Skeletal muscle tissue (tissue), 4 donors: Measurements from ENCODE around the gene BMERB1. TPM values are rescaled to one million over a fixed set of nuclear protein-coding genes. Genes with fewer than 3 reads are reported as not detected.

Experiments
- H3K27ac ChIP-seq: one replicate; pipeline ENCODE4 v1.7.0; 2013; ENCODE audit warnings: mild to moderate bottlenecking, low read depth, low read length, inconsistent platforms
- H3K27me3 ChIP-seq, 3 donors: one replicate each; pipeline ENCODE4 v1.7.0; 2013; ENCODE audit warnings: low read length in 3 of 3; ENCODE audit not compliant: control insufficient read depth in 3 of 3, insufficient read depth in 3 of 3
- H3K36me3 ChIP-seq, 3 donors: one replicate each; pipeline ENCODE4 v1.7.0; 2013; ENCODE audit warnings: low read length in 3 of 3; ENCODE audit not compliant: control insufficient read depth in 3 of 3, insufficient read depth in 3 of 3
- H3K4me1 ChIP-seq, 3 donors: one replicate each; pipeline ENCODE4 v1.7.0; 2013; ENCODE audit warnings: low read length in 3 of 3, mild to moderate bottlenecking in 3 of 3; ENCODE audit not compliant: control insufficient read depth in 3 of 3, insufficient read depth in 3 of 3
- H3K4me3 ChIP-seq, 3 donors: one replicate each; pipeline ENCODE4 v1.7.0; 2013; ENCODE audit warnings: low read length in 3 of 3
- H3K9ac ChIP-seq, 3 donors: one replicate each; pipeline ENCODE4 v1.7.0; 2013; ENCODE audit warnings: low read length in 3 of 3, mild to moderate bottlenecking in 3 of 3, moderate library complexity in 2 of 3, low read depth in 1 of 3
- H3K9me3 ChIP-seq, 3 donors: one replicate each; pipeline ENCODE4 v1.7.0; 2013; ENCODE audit warnings: low read length in 3 of 3; ENCODE audit not compliant: control insufficient read depth in 3 of 3
- total RNA-seq: library from RNA; depleted of rRNA; stranded (reverse); fragments of >200 nt; gene quantifications from one replicate; pipeline ENCODE4 v1.2.3, GENCODE V29; 2014
- donor health status: Osteomylitis.

Gene BMERB1
- total RNA-seq, 1 donor from 2014 or later = 7.8 TPM

DNA sequence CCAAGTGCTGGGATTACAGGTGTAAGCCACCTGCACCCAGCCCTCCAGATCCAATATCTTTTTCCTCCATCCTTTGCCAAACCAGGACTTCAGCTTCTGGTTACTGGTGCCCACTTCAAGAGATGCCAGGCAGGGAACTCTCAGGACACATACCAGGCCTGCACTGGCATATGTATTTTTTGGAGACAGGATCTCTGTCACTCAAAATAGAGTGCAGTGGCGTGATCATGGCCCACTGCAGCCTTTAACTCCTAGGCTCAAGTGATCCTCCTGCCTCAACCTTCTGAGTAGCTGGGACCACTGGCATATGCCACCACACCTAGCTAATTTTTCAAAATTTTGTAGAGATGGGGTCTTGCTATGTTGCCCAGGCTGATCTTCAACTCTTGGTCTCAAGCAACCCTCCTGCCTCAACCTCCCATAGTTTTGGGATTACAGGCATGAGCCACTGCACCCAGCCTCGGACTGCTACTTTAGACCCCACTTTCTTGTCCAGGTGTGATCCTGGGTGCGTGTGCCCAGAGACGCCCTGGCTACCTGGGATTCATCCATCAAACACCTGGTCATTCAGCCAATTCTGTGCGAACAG, 55.8 kb downstream of the BMERB1 start:
- H3K9me3 ChIP-seq = no peaks in the 10 kb centered on the region
- no peak overlapping the region for H3K4me3 ChIP-seq
- no peaks in the 10 kb centered on the region for H3K27me3 ChIP-seq
- peaks cover 12 to 25% (median 14%) of the 10 kb centered on the region in 3 donors for H3K4me1 ChIP-seq
- H3K9ac ChIP-seq = no peak overlapping the region
- H3K27ac ChIP-seq = peak overlapping the region; percentile 6
- no peaks in the 10 kb centered on the region for H3K36me3 ChIP-seq

DNA sequence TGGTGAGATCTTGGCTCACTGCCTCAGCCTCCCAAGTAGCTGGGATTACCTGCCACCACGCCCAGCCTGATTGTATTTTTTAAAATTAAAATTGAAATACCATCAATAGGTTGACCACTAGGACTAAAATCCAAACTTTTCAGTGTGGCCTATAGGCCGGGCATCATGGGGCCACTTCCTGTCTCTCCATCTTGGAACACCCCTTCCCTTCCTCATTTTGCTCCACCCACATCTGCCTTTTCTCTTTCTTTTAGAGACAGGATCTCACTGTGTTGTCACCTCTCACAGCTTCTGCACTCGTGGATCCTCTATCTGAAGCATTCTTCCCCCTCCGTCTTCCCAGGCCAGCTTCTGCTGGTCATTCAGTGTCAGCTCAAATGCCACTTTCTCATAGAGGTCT, 57.0 kb downstream of the BMERB1 start:
- H3K4me1 ChIP-seq = peaks cover 12 to 25% (median 14%) of the 10 kb centered on the region in 3 donors
- H3K36me3 ChIP-seq = no peaks in the 10 kb centered on the region
- H3K27me3 ChIP-seq = no peaks in the 10 kb centered on the region
- H3K4me3 ChIP-seq = no peak overlapping the region
- no peaks in the 10 kb centered on the region for H3K9me3 ChIP-seq
- H3K9ac ChIP-seq = no peak overlapping the region
- H3K27ac ChIP-seq = no peak overlapping the region

DNA sequence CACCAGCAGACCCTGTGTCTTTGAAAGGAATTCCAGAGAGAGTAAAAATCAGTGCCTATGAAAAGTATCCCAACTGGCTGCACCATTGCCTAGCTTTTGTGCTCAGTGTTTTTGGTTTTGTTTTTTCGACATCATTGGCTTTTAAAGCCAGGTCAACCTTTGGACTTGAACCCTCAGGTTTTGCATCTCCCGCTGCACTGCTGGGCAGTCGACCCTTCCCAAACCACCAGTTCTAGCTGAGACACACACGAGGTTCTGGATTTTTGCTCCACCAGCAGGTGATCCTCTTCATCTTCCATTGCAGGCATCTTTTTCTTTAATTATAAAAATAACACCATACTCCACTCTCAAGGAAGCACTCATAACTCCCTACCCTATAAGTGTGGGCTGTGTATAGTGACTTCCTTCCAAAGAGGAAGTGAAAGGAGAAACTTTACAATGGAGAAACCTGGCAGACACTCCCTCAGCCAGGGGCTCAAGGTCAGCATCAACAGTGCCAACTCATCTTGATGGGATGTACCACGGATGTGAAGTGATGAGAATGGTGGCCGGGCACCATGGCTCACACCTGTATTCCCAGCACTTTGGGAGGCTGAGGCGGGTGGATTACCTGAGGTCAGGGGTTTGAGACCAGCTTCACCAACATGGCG, 57.8 kb downstream of the BMERB1 start:
- Histone ChIP-seq H3K4me1 (peaks cover 12 to 25% (median 14%) of the 10 kb centered on the region in 3 donors), H3K9ac (no peak overlapping the region), H3K27ac (no peak overlapping the region), H3K4me3 (no peak overlapping the region), H3K9me3 (no peaks in the 10 kb centered on the region), H3K36me3 (no peaks in the 10 kb centered on the region), H3K27me3 (no peaks in the 10 kb centered on the region)

DNA sequence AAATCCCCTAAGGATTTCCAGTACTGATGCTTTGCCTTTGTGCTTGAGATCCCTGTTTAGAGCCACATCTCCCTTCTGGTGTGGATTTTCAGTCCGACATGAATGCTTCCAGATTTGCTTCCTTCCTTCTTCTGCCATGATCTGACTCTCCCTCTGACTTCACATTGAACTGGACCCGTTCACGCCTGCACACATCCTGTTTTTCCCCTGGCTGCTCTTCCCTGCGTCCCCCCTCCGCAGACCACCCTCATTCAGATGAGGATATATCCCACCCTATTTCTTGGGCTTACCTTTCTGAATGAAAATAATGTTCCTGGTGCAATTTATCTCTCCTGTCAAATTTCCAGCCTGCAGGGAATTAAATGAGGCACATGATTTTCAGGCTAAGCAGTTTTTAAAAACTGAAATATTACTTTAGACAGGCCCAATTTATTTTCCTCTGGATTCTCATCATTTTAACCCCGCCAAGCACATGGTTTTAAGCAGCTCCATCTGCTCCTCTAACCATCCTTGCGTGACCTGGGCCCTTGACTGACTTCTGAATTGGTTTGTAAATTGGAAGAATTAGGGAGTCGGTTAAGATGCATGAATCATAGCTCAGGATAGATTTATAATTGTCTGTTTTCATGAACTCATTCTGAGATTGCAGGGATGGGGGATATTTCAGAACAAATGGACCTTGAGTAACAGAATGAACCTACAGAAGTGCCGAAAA, 59.2 kb downstream of the BMERB1 start:
- Histone ChIP-seq H3K27ac (peak overlapping the region; percentile 6), H3K9ac (no peak overlapping the region)

DNA sequence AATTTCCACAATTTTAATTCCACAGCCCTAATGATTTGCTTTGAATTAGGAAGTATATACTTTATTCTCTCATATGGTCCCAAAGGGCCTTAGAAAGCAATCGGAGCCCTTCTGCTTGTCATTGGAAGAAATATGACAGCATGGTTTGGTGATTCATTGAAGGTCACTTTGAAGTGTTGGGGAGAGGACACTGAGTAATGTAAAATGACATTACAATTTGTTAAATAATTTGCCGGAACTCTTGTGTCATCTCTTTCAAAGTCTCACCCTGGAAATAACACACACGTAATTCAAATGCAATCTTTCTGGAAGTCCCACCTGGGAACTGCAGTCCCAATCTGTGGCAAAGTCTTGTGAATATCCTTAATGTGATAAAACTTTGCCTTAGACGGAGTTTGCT, 59.8 kb downstream of the BMERB1 start:
- H3K4me3 ChIP-seq = no peak overlapping the region
- H3K36me3 ChIP-seq = no peaks in the 10 kb centered on the region
- peaks cover 7 to 24% (median 10%) of the 10 kb centered on the region in 3 donors for H3K4me1 ChIP-seq
- H3K27ac ChIP-seq = peak overlapping the region; percentile 6
- no peaks in the 10 kb centered on the region for H3K27me3 ChIP-seq
- no peaks in the 10 kb centered on the region for H3K9me3 ChIP-seq
- no peak overlapping the region for H3K9ac ChIP-seq

More for the DNA sequence above, 59.2 kb downstream of the BMERB1 start:
- H3K27me3 ChIP-seq = no peaks in the 10 kb centered on the region
- no peaks in the 10 kb centered on the region for H3K36me3 ChIP-seq
- H3K4me3 ChIP-seq = no peak overlapping the region
- no peaks in the 10 kb centered on the region for H3K9me3 ChIP-seq
- peaks cover 12 to 26% (median 14%) of the 10 kb centered on the region in 3 donors for H3K4me1 ChIP-seq

DNA sequence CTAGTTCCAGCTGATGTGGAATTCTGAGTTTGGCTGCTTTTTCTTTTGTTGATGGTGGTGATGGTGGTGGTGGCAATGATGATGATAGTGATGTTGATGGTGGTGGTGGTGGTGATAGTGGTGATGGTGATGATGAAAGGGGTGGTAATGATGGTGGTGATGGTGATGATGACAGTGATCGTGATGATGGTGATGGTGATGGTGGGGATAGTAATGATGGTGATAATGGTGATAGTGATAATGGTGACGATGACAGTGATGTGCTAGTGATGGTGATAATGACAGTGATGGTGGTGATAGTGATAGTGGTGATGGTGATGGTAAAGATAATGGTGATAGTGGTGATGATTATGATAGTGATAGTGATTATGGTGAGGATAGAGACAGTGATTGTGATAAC, 61.5 kb downstream of the BMERB1 start:
- Histone ChIP-seq H3K4me1 (peaks cover 0 to 9% (median 2%) of the 10 kb centered on the region in 3 donors), H3K4me3 (no peak overlapping the region), H3K36me3 (no peaks in the 10 kb centered on the region), H3K9ac (no peak overlapping the region), H3K9me3 (no peaks in the 10 kb centered on the region), H3K27me3 (no peaks in the 10 kb centered on the region), H3K27ac (no peak overlapping the region)

DNA sequence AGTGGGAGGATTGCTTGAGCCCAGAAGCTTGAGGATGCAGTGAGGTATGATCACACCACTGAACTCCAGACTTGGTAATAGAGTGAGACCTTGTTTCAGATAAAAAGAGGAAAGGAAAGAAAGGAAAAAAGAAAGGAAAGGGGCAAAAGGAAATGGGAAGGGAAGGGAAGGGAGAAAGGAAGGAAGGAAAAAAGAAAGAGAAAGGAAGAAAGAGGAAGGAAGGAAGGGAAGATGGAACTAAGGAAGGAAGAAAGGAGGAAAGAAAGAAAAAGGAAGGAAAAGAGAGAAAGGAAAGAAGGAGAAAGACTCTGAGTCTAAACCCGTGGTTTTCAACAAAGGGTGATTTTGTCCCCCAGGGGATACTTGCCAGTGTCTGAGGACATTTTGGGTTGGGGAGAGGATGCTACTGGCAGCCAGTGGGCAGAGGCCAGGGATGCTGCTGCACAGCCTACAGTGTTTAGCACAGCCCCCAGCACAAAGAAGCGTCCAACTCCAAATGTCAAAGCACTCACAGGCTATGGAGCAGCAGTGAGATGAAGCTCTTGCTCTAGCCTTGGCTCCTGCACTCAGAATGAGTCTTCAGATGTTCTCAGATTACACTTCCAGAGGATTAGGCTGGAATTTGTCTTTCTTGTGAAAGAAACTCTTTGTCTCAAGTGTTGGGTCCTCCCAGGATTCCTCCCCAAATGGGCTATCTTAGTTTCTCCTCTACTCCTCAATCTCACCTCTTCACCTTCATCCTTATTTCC, 64.2 kb downstream of the BMERB1 start:
- no peak overlapping the region for H3K27ac ChIP-seq
- H3K9me3 ChIP-seq = no peaks in the 10 kb centered on the region
- H3K4me3 ChIP-seq = no peak overlapping the region
- no peaks in the 10 kb centered on the region for H3K27me3 ChIP-seq
- no peaks in the 10 kb centered on the region for H3K36me3 ChIP-seq
- peaks cover 5 to 13% (median 6%) of the 10 kb centered on the region in 3 donors for H3K4me1 ChIP-seq
- no peak overlapping the region for H3K9ac ChIP-seq

DNA sequence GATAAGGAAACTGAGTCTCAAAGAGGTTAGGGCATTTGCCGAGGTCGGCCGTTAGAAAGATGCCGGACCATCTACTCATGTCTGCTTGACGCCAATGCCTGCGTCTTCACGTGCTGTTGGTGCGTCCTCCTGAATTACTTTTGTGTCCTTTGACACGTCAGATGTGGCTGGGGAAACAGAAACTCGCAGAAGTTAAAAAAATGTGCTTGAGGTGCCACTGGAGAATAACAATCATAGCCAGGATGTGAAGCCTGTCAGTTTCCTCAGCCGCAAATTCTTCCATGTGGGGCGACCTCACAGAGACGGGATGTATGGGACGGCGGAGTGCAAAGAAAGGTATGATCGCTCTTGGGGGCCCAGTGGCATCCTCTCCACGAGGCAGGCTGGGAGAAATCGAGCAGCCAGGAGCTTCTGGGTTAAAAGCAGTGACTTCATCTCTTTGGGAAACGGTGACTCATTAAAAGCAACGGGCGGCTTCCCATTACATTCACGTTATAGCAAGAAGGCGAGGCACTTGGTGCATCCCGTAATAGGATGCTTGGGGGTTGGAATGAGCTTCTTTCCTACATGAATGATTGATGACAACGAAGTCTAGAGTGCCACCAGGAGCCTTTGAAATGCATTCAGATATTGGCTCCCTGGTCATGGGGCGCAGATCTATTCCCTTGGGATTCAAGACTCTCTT, 67.8 kb downstream of the BMERB1 start:
- no peaks in the 10 kb centered on the region for H3K27me3 ChIP-seq
- no peak overlapping the region for H3K4me3 ChIP-seq
- H3K9me3 ChIP-seq = no peaks in the 10 kb centered on the region
- no peaks in the 10 kb centered on the region for H3K36me3 ChIP-seq
- H3K4me1 ChIP-seq = peaks cover 7 to 16% (median 10%) of the 10 kb centered on the region in 3 donors
- no peak overlapping the region for H3K27ac ChIP-seq
- H3K9ac ChIP-seq = peak overlapping the region in 1 of 3 donors; percentile 45

DNA sequence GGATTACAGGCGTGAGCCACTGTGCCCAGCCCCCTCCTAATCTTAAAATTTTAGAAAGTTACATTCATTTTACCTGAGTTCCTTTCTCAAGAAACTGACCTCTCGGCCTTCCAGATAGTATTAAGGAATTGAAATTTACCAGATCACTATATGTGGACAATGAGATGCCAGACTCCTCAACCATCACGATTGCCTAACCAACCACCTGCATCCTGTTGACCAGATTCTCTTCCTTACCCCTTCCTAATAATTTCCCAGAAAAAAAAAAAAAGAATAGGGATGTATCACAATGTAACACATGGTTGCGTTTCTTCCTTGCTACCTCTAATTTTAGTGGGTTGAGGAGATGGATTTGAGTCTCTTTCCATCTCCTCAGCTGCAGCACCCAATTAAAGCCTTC, 72.1 kb downstream of the BMERB1 start:
- Histone ChIP-seq H3K27ac (no peak overlapping the region), H3K9me3 (no peaks in the 10 kb centered on the region), H3K4me1 (peaks cover 18 to 22% (median 19%) of the 10 kb centered on the region in 3 donors), H3K27me3 (no peaks in the 10 kb centered on the region), H3K36me3 (no peaks in the 10 kb centered on the region), H3K4me3 (no peak overlapping the region), H3K9ac (no peak overlapping the region)
